Astrocyte of the cerebellum (primary cell): ENCODE data around the gene CPA4.

Source experiments
- DNase-seq: peaks from one replicate; pipeline ENCODE4 v3.0.0-alpha.2; 2011; ENCODE audit warnings: low read depth
- H3K4me3 ChIP-seq: 2 replicates; pipeline ENCODE4 v1.5.1; 2011; ENCODE audit warnings: mild to moderate bottlenecking, low read depth, low read length, moderate library complexity
- in situ Hi-C: cut with HindIII; loops from 2 replicates; pipeline ENCODE4 v1.10.0; 2017; ENCODE audit warnings: low sequenced_read_pairs
- TF ChIP-seq, protein P1 (sequence below): IDR thresholded peaks from 2 replicates; pipeline ENCODE4 v1.5.1; 2012; ENCODE audit warnings: low read length, low read depth, moderate library complexity, mild to moderate bottlenecking; ENCODE audit errors: missing control alignments

Gene CPA4

DNA sequence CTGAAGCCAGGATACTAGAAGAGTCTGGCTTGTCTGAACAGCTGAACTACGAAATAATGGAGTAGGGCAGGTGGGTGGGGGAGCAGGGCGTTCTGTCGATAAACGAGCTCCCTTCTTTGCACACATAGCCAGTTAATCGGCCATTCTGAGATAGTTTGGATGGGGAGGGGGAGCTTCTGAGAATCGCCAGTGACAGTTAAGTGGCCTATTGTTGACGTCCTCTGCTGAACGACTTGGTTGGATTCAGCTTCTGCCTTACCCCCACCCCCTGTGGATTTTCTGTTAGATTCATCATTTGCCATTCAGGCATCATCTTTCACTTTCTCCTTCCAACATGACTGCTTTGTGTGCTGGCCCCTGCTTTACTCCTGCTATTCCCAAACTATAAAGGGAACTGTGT lies 52.2 kb downstream of the CPA4 start:
- TF ChIP-seq, protein P1, sequence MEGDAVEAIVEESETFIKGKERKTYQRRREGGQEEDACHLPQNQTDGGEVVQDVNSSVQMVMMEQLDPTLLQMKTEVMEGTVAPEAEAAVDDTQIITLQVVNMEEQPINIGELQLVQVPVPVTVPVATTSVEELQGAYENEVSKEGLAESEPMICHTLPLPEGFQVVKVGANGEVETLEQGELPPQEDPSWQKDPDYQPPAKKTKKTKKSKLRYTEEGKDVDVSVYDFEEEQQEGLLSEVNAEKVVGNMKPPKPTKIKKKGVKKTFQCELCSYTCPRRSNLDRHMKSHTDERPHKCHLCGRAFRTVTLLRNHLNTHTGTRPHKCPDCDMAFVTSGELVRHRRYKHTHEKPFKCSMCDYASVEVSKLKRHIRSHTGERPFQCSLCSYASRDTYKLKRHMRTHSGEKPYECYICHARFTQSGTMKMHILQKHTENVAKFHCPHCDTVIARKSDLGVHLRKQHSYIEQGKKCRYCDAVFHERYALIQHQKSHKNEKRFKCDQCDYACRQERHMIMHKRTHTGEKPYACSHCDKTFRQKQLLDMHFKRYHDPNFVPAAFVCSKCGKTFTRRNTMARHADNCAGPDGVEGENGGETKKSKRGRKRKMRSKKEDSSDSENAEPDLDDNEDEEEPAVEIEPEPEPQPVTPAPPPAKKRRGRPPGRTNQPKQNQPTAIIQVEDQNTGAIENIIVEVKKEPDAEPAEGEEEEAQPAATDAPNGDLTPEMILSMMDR, result no peak
- in situ Hi-C loops, result no loop called here

GRCh38 chr7:130345725-130346124 lies 52.8 kb downstream of the CPA4 start:
- TF ChIP-seq, protein P1, result no peak
- in situ Hi-C loops, result no loop called here
- DNase-seq, result no peak
- H3K4me3 ChIP-seq, result no peak overlapping the region

More for the DNA sequence above, 52.2 kb downstream of the CPA4 start:
- H3K4me3 ChIP-seq, result no peak overlapping the region
- DNase-seq, result no peak

DNA sequence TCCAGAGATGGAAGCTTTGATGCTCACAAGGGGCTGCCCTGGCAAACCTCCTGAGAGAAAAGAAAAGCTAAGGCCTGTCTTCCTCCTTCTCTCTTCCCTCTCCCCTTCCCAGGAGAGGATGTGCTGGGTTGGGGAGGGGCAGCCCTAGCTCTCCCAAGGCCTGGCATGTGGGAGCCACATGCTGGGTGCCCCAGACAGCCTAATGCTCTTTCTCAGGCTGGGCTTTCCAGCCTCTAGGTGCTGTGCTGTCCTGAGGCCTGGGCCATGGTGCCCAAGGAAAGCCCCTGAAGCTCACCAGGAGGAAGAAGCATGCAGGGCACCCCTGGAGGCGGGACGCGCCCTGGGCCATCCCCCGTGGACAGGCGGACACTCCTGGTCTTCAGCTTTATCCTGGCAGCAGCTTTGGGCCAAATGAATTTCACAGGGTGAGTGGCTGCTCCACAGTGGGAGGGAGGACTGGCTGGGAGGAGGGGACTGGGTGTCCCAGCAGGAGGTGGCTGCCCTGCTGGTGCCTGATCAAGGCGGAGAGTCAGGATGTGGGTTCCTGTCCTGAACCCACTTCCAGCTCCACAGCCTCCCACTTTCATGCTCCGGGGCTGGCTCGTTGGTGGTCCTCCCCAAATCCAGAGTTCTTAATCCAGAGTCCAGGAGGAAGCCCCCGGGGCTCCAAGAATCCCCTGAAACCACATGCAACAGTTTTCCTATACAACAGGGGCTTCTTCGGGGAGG lies 53.4 kb downstream of the CPA4 start:
- in situ Hi-C loops, result no loop called here
- DNase-seq, result no peak
- TF ChIP-seq, protein P1, result no peak
- no peak overlapping the region for H3K4me3 ChIP-seq

DNA sequence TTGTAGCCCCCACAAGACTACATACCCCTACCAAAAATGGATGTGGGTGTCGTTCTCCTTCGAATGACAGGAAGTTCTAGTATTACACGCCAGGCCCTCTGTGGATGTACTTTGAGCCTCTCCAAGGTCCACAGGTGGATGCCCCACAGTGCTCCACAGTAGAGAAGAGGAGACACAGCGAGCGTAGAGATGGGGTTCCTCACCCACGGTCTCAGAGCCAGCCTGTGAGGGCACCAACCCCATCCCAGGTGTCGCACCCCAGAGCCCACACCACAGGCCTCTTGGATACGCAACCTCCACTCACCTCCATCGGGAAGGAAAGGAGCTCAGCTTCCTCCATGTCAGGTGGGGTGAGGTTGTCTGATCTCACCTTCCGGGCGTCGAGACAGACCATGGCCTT lies 54.0 kb downstream of the CPA4 start:
- DNase-seq, result no peak
- TF ChIP-seq, protein P1, result no peak
- in situ Hi-C loops, result no loop called here
- H3K4me3 ChIP-seq, result no peak overlapping the region

DNA sequence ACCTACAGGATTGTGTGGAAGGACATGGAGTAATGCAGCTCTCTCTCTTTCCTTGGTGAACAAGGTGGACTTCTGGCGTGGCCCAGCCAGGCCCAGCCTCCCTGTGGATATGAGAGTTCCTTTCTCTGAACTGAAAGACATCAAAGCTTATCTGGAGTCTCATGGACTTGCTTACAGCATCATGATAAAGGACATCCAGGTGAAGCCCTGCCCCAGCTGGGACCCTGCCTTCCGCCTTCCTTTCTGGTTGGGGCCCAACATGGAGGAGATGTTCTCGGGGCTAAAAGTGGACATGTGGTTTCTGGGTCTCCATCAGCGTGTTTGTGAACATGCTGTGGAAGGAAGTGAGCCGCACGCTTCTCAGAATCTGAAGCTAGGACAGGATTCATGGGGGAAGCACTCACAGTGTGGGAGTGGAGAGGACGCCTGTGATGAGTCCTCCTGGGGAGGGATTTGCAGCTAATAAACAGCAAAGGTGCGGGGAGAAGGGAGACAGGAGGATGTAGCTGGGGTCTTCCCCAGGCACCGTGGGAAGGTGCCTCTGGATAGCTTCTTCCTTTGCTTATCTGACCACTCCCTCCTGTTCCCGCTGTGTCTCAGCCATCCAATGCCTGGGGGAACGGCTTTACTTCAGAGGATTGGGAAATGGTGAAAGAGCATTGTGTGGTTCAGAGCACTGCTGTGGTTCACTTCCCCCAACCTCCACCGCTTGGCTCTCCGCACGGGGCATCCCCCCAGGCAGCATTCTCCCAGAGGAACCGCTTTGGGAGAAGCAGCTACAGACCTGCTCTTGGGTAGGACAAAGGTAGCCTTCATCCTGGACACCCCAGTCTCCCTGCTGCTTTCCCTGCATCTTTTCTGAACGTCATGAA lies 57.2 kb downstream of the CPA4 start:
- TF ChIP-seq, protein P1, result no peak
- in situ Hi-C loops, result no loop called here
- no peak for DNase-seq
- no peak overlapping the region for H3K4me3 ChIP-seq

GRCh38 chr7:130350945-130351790 lies 58.2 kb downstream of the CPA4 start:
- TF ChIP-seq, protein P1, result no peak
- H3K4me3 ChIP-seq, result no peak overlapping the region
- DNase-seq, result no peak
- in situ Hi-C loops, result no loop called here
